SK-N-SH treated with all-trans-retinoic acid at 6 μM for 48 hours (cell line): ENCODE data around the gene CD164.

Source experiments
- ATAC-seq: fragments of 200-7000 bp; cut with Tn5 transposase; 3 replicates; pipeline ENCODE4 v1.9.1; 2020; ENCODE audit warnings: mild to moderate bottlenecking, moderate library complexity
- ARNTL ChIP-seq: fragments of 450-650 bp; formaldehyde crosslinking; IDR thresholded peaks from 2 replicates; pipeline ENCODE4 v1.5.0; 2020; ENCODE audit warnings: low read depth, mild to moderate bottlenecking, moderate library complexity, borderline replicate concordance
- CSDC2 ChIP-seq: fragments of 250-450 bp; sonication (Bioruptor Pico); IDR thresholded peaks from 2 replicates; pipeline ENCODE4 v1.5.0; 2020; ENCODE audit warnings: mild to moderate bottlenecking, moderate library complexity
- ESRRG ChIP-seq: fragments of 250-450 bp; sonication (Bioruptor Pico); IDR thresholded peaks from 2 replicates; pipeline ENCODE4 v1.6.1; 2021; ENCODE audit warnings: mild to moderate bottlenecking
- GLIS3 ChIP-seq: fragments of 250-450 bp; sonication (Bioruptor Pico); IDR thresholded peaks from 2 replicates; pipeline ENCODE4 v1.5.0; 2020; ENCODE audit warnings: mild to moderate bottlenecking, moderate library complexity
- OSR1 ChIP-seq: fragments of 250-450 bp; sonication (Bioruptor Pico); IDR thresholded peaks from 2 replicates; pipeline ENCODE4 v1.8.0; 2022; ENCODE audit warnings: moderate library complexity, mild to moderate bottlenecking, inconsistent platforms
- POU6F1 ChIP-seq: fragments of 250-450 bp; sonication (Bioruptor Pico); IDR thresholded peaks from 2 replicates; pipeline ENCODE4 v1.8.0; 2021; ENCODE audit warnings: low read depth, mild to moderate bottlenecking, moderate library complexity, borderline replicate concordance
- RARB ChIP-seq: fragments of 250-450 bp; sonication (Bioruptor Pico); IDR thresholded peaks from 2 replicates; pipeline ENCODE4 v1.8.0; 2021; ENCODE audit warnings: mild to moderate bottlenecking, moderate library complexity
- SNAI2 ChIP-seq: fragments of 250-450 bp; sonication (Bioruptor Pico); IDR thresholded peaks from 2 replicates; pipeline ENCODE4 v1.5.0; 2020; ENCODE audit warnings: mild to moderate bottlenecking, moderate library complexity
- TCF4 ChIP-seq: fragments of 250-450 bp; sonication (Bioruptor Pico); IDR thresholded peaks from 2 replicates; pipeline ENCODE4 v1.8.0; 2021; ENCODE audit warnings: mild to moderate bottlenecking, moderate library complexity, borderline replicate concordance
- TOX ChIP-seq: fragments of 250-450 bp; sonication (Bioruptor Pico); IDR thresholded peaks from 2 replicates; pipeline ENCODE4 v1.8.0; 2021; ENCODE audit warnings: mild to moderate bottlenecking, moderate library complexity, borderline replicate concordance
- TSHZ2 ChIP-seq: fragments of 250-450 bp; sonication (Bioruptor Pico); IDR thresholded peaks from 2 replicates; pipeline ENCODE4 v1.5.0; 2020; ENCODE audit warnings: mild to moderate bottlenecking, moderate library complexity
- ZC3H10 ChIP-seq: fragments of 250-450 bp; sonication (Bioruptor Pico); IDR thresholded peaks from 2 replicates; pipeline ENCODE4 v1.5.1; 2021; ENCODE audit warnings: mild to moderate bottlenecking, moderate library complexity
- ZNF565 ChIP-seq: fragments of 450-650 bp; formaldehyde crosslinking; conservative IDR thresholded peaks from 2 replicates; pipeline ENCODE4 v1.5.0; 2020; ENCODE audit warnings: low read depth, mild to moderate bottlenecking, moderate library complexity
- ZNF70 ChIP-seq: fragments of 450-650 bp; formaldehyde crosslinking; IDR thresholded peaks from 2 replicates; pipeline ENCODE4 v1.5.0; 2020; ENCODE audit warnings: mild to moderate bottlenecking, moderate library complexity
- ZNF8 ChIP-seq: fragments of 450-650 bp; formaldehyde crosslinking; IDR thresholded peaks from 2 replicates; pipeline ENCODE4 v1.5.0; 2020; ENCODE audit warnings: mild to moderate bottlenecking, moderate library complexity
- TF ChIP-seq, protein P1 (sequence below): fragments of 250-450 bp; sonication (Bioruptor Pico); IDR thresholded peaks from 2 replicates; pipeline ENCODE4 v1.5.1; 2021; ENCODE audit warnings: mild to moderate bottlenecking, moderate library complexity
- TF ChIP-seq, protein P2 (sequence below): fragments of 250-450 bp; sonication (Bioruptor Pico); IDR thresholded peaks from 2 replicates; pipeline ENCODE4 v1.5.1; 2020; ENCODE audit warnings: low read depth, mild to moderate bottlenecking, moderate library complexity
- TF ChIP-seq, protein P3 (sequence below): fragments of 250-450 bp; sonication (Bioruptor Pico); IDR thresholded peaks from 2 replicates; pipeline ENCODE4 v1.8.0; 2020; ENCODE audit warnings: mild to moderate bottlenecking, moderate library complexity, borderline replicate concordance

Gene CD164

GRCh38 chr6:109342506-109342905 lies 39.8 kb downstream of the CD164 start (continued):
- TF ChIP-seq, protein P1, sequence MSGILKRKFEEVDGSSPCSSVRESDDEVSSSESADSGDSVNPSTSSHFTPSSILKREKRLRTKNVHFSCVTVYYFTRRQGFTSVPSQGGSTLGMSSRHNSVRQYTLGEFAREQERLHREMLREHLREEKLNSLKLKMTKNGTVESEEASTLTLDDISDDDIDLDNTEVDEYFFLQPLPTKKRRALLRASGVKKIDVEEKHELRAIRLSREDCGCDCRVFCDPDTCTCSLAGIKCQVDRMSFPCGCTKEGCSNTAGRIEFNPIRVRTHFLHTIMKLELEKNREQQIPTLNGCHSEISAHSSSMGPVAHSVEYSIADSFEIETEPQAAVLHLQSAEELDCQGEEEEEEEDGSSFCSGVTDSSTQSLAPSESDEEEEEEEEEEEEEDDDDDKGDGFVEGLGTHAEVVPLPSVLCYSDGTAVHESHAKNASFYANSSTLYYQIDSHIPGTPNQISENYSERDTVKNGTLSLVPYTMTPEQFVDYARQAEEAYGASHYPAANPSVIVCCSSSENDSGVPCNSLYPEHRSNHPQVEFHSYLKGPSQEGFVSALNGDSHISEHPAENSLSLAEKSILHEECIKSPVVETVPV, result no peak
- no peak for TF ChIP-seq TCF4 (CRISPR knock-in tag)
- TF ChIP-seq SNAI2 (CRISPR knock-in tag), result no peak
- no peak for TF ChIP-seq CSDC2 (CRISPR knock-in tag)

DNA sequence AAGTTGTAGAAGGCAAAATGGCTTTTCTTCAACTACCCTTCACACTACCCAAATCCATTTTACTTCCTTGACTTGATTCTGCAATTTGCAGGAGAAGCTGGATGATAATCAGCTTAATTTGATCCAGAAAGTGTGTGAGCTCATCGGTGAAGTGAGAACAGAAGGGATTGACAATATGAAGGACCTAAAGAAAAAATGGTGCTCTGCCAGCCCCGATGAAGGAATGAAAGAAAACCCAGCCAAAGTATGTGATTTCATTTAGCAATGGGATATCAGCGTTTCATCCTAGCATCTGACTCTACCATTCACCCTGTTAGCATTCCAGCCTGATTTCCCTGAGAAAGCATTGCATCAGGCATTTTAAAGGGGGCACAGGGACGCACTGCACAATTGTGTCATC lies 41.5 kb downstream of the CD164 start:
- ATAC-seq, result no peak
- TF ChIP-seq, protein P2, sequence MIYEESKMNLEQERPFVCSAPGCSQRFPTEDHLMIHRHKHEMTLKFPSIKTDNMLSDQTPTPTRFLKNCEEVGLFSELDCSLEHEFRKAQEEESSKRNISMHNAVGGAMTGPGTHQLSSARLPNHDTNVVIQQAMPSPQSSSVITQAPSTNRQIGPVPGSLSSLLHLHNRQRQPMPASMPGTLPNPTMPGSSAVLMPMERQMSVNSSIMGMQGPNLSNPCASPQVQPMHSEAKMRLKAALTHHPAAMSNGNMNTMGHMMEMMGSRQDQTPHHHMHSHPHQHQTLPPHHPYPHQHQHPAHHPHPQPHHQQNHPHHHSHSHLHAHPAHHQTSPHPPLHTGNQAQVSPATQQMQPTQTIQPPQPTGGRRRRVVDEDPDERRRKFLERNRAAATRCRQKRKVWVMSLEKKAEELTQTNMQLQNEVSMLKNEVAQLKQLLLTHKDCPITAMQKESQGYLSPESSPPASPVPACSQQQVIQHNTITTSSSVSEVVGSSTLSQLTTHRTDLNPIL, result no peak
- TF ChIP-seq, protein P1, result no peak
- TF ChIP-seq CSDC2 (CRISPR knock-in tag), result no peak

DNA sequence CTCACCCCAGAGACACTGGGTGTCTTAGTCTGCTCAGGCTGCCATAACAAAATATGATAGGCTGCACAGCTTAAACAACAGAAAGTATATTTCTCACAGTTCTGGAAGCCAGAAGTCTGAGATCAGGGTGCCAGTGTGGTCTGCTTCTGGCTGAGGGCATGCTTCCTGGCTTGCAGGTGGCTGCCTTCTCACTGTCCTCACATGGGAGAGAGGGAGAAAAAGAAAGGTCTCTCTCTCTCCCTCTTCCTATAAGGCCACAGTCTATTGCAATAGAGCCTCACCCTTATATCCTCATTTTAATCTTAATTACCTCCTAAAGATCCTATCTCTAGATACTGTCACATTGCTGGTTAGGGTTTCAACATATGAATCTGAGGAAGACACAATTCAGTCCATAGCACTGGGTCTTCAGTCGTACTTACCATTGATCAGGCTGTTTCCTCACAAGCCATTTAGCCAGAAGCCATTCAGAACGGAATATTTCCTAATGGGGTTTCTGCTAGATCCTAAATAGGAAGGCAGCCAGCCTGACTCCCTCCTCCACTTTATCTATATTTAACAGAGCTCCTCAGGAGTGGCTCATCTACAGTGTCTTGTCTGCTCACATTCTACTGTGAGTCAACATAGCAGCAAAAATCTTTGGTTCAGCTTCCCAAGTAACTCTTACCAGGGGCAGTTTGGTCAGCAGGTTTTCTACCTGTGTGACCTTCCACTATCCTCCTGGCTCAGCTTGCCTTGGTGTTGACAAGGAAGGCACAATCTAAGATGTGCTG lies 42.2 kb downstream of the CD164 start:
- no peak for TF ChIP-seq TCF4 (CRISPR knock-in tag)
- no peak for TF ChIP-seq ZNF565 (CRISPR knock-in tag)
- TF ChIP-seq, protein P2, result no peak
- TF ChIP-seq ARNTL (CRISPR knock-in tag), result no peak
- no peak for TF ChIP-seq ZNF70 (CRISPR knock-in tag)
- no peak for TF ChIP-seq RARB (CRISPR knock-in tag)
- TF ChIP-seq, protein P3, sequence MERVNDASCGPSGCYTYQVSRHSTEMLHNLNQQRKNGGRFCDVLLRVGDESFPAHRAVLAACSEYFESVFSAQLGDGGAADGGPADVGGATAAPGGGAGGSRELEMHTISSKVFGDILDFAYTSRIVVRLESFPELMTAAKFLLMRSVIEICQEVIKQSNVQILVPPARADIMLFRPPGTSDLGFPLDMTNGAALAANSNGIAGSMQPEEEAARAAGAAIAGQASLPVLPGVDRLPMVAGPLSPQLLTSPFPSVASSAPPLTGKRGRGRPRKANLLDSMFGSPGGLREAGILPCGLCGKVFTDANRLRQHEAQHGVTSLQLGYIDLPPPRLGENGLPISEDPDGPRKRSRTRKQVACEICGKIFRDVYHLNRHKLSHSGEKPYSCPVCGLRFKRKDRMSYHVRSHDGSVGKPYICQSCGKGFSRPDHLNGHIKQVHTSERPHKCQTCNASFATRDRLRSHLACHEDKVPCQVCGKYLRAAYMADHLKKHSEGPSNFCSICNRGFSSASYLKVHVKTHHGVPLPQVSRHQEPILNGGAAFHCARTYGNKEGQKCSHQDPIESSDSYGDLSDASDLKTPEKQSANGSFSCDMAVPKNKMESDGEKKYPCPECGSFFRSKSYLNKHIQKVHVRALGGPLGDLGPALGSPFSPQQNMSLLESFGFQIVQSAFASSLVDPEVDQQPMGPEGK (CRISPR knock-in tag), result no peak
- no peak for TF ChIP-seq TOX (CRISPR knock-in tag)
- TF ChIP-seq GLIS3 (CRISPR knock-in tag), result no peak
- no peak for TF ChIP-seq TSHZ2
- TF ChIP-seq, all 23 proteins: peak for 0
- ATAC-seq, result no peak

GRCh38 chr6:109336221-109336961 lies 45.9 kb downstream of the CD164 start:
- ATAC-seq, result no peak
- TF ChIP-seq ZNF8 (CRISPR knock-in tag), result no peak
- no peak for TF ChIP-seq POU6F1 (CRISPR knock-in tag)
- no peak for TF ChIP-seq RARB (CRISPR knock-in tag)
- no peak for TF ChIP-seq ESRRG (CRISPR knock-in tag)
- TF ChIP-seq GLIS3 (CRISPR knock-in tag), result no peak
- TF ChIP-seq, protein P2, result no peak
- TF ChIP-seq, protein P3 (CRISPR knock-in tag), result no peak
- no peak for TF ChIP-seq OSR1 (CRISPR knock-in tag)
- TF ChIP-seq ZC3H10 (CRISPR knock-in tag), result no peak
